Measurements from ENCODE around the gene CAPN7.

CAPN7 gene

GRCh38 chr3:15279205-15279604 lies 73.2 kb downstream of the CAPN7 start:
- DNase-seq, result no peak

GRCh38 chr3:15279671-15280402 lies 73.8 kb downstream of the CAPN7 start:
- no peak for DNase-seq

GRCh38 chr3:15280853-15281532 lies 74.9 kb downstream of the CAPN7 start:
- no peak for DNase-seq

GRCh38 chr3:15281817-15282216 lies 75.8 kb downstream of the CAPN7 start:
- no peak for DNase-seq

- no peak for DNase-seq
These were observed 77.7 kb downstream of the CAPN7 start for GRCh38 chr3:15283702-15284101.

GRCh38 chr3:15284121-15284889 lies 78.3 kb downstream of the CAPN7 start:
- no peak for DNase-seq

- DNase-seq, result no peak
These were observed 80.0 kb downstream of the CAPN7 start for GRCh38 chr3:15286022-15286421.

GRCh38 chr3:15287565-15288330 lies 81.7 kb downstream of the CAPN7 start:
- no peak for DNase-seq

- no peak for DNase-seq
These were observed 82.4 kb downstream of the CAPN7 start for GRCh38 chr3:15288331-15289035.

- no peak for DNase-seq
These were observed 83.6 kb downstream of the CAPN7 start for GRCh38 chr3:15289661-15290060.

GRCh38 chr3:15290736-15291135 lies 84.7 kb downstream of the CAPN7 start:
- DNase-seq, result no peak

- peak; percentile 37 to 91 (median 57) for DNase-seq
These were observed 85.8 kb downstream of the CAPN7 start for GRCh38 chr3:15291589-15292541.

- DNase-seq, result no peak
These were observed 86.9 kb downstream of the CAPN7 start for GRCh38 chr3:15292765-15293522.

GRCh38 chr3:15294929-15295328 lies 88.9 kb downstream of the CAPN7 start:
- DNase-seq, result no peak

GRCh38 chr3:15295506-15295905 lies 89.5 kb downstream of the CAPN7 start:
- DNase-seq, result no peak

- no peak for DNase-seq
These were observed 91.7 kb downstream of the CAPN7 start for GRCh38 chr3:15297608-15298350.

GRCh38 chr3:15298504-15298903 lies 92.5 kb downstream of the CAPN7 start:
- no peak for DNase-seq

GRCh38 chr3:15299036-15299435 lies 93.0 kb downstream of the CAPN7 start:
- no peak for DNase-seq

GRCh38 chr3:15300323-15301078 lies 94.5 kb downstream of the CAPN7 start:
- no peak for DNase-seq

Measured in T-helper 1 cell (primary cell).